ENCODE data around the gene CREG2.

CREG2 gene

DNA sequence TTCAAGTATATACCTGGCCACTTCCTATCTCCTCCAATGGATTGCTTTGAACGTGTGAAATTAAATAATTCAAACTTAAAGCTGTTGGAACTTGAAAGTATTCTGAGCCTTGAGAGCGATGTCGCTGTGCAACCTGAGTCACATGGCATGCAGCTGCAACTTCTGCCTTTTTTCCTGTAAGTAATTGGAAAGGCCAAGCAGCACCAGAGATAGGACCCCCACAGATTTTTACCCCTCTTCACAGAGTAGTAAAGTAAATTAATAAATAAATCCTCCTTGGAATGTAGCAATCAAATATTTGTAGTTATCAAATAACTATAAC lies 75.6 kb downstream of the CREG2 start:
- H3K9ac ChIP-seq (ENCODE audit: low read depth, low read length, poor library complexity) = no peak overlapping the region
- H3K4me3 ChIP-seq (ENCODE audit: low read length in 2 of 2) = no peak overlapping the region
- H3K9me3 ChIP-seq (replicated peaks in 1 of 2; ENCODE audit: control insufficient read depth in 2 of 2, insufficient read depth in 1 of 2, low read depth in 1 of 2, low read length in 2 of 2) = no peaks in the 10 kb centered on the region
- H4K8ac ChIP-seq (ENCODE audit: low read depth, low read length) = no peak overlapping the region
- no peaks in the 10 kb centered on the region for H3K36me3 ChIP-seq (replicated peaks in 1 of 2; ENCODE audit: control insufficient read depth in 2 of 2, insufficient read depth in 2 of 2, low read length in 2 of 2)
- H2AFZ ChIP-seq (ENCODE audit: low read length) = no peak overlapping the region
- no peak overlapping the region for H3K4ac ChIP-seq (ENCODE audit: low read length)
- H2BK120ac ChIP-seq (ENCODE audit: low read depth, low read length) = no peak overlapping the region
- no peak overlapping the region for H3K18ac ChIP-seq (ENCODE audit: low read length)
- DNase-seq (ENCODE audit: low spot score) = no peak
- H3K27me3 ChIP-seq (ENCODE audit: control insufficient read depth in 3 of 3, insufficient read depth in 3 of 3, low read depth in 1 of 3, low read length in 3 of 3) = peaks cover 0 to 13% (median 0%) of the 10 kb centered on the region in 3 experiments
- WGBS, 2 donors (ENCODE audit: extremely low coverage in 2 of 2, insufficient read length in 2 of 2, insufficient replicate concordance in 1 of 2) = no CpG with 5 or more reads among the region's 3 CpGs
- no peak overlapping the region for H2BK15ac ChIP-seq (ENCODE audit: low read length)
- H2AK5ac ChIP-seq (ENCODE audit: low read depth, low read length) = no peak overlapping the region
- H3K4me2 ChIP-seq (ENCODE audit: insufficient read depth, low read length, poor library complexity, severe bottlenecking) = no peak overlapping the region
- no peak overlapping the region for H4K91ac ChIP-seq (ENCODE audit: low read depth, low read length, poor library complexity)
- no peak overlapping the region for H3K14ac ChIP-seq (ENCODE audit: low read length)
- no peak overlapping the region for H3K27ac ChIP-seq (replicated peaks; ENCODE audit: low read length)
- H3K23ac ChIP-seq (ENCODE audit: low read depth, low read length, poor library complexity) = no peak overlapping the region
- H2BK5ac ChIP-seq (ENCODE audit: low read length) = no peak overlapping the region
- no peaks in the 10 kb centered on the region for H3K79me1 ChIP-seq (ENCODE audit: low read depth, low read length)
- peaks cover 3 to 9% of the 10 kb centered on the region in 2 donors for H3K4me1 ChIP-seq (ENCODE audit: control insufficient read depth in 2 of 2, insufficient read depth in 1 of 2, low read depth in 1 of 2, low read length in 2 of 2)
- H2BK12ac ChIP-seq (ENCODE audit: low read length) = no peak overlapping the region

DNA sequence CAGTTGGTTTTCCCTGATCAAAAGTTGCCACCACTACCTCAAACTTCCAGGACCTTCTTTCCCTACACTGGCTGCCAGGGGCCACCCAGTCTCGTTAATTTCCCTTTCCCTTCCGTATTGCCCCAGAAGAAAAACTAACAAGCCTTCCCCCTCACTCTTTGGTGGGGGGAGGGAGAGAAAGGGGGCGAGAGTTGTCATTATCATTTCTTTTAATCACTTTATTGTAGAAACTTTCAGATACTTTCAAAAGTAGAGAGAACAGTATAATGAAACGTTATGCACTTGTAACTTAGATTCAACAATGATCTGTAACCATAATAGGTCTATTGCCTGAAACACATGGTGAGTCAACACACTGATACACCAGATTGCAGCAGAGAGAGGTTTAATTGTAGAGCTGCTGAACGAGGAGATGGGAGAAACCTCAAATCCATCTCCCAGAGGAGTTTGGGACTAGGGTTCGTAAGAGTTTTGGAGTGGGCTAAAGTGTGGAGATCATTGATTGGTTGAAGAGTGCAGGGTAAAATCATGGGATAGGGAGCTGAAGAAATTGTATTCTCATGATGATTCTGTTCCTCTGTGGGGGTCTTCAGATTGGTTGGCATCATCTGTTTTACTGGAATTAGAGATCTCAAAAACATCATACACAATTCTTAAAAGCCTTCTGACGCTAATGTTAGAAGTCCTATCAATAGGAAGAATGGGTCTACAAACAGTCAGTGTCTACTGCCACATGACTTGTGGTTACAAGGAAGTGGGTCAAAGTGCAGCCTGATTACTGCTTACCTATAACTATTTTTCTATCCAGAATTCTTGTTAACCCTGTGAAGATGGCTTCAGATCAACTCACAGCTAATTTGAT lies 76.2 kb downstream of the CREG2 start:
- H2BK15ac ChIP-seq (ENCODE audit: low read length) = no peak overlapping the region
- no CpG with 5 or more reads among the region's 7 CpGs for WGBS, 2 donors (ENCODE audit: extremely low coverage in 2 of 2, insufficient read length in 2 of 2, insufficient replicate concordance in 1 of 2)
- no peak overlapping the region for H4K8ac ChIP-seq (ENCODE audit: low read depth, low read length)
- H2AFZ ChIP-seq (ENCODE audit: low read length) = no peak overlapping the region
- no peak overlapping the region for H2AK5ac ChIP-seq (ENCODE audit: low read depth, low read length)
- no peak overlapping the region for H3K4me3 ChIP-seq (ENCODE audit: low read length in 2 of 2)
- peaks cover 3% of the 10 kb centered on the region for H3K79me1 ChIP-seq (ENCODE audit: low read depth, low read length)
- no peaks in the 10 kb centered on the region for H3K9me3 ChIP-seq (replicated peaks in 1 of 2; ENCODE audit: control insufficient read depth in 2 of 2, insufficient read depth in 1 of 2, low read depth in 1 of 2, low read length in 2 of 2)
- H3K4me1 ChIP-seq (ENCODE audit: control insufficient read depth in 2 of 2, insufficient read depth in 1 of 2, low read depth in 1 of 2, low read length in 2 of 2) = peaks cover 7 to 9% of the 10 kb centered on the region in 2 donors
- no peak overlapping the region for H3K4me2 ChIP-seq (ENCODE audit: insufficient read depth, low read length, poor library complexity, severe bottlenecking)
- H3K14ac ChIP-seq (ENCODE audit: low read length) = no peak overlapping the region
- H3K36me3 ChIP-seq (replicated peaks in 1 of 2; ENCODE audit: control insufficient read depth in 2 of 2, insufficient read depth in 2 of 2, low read length in 2 of 2) = peaks cover 0 to 4% of the 10 kb centered on the region in 2 donors
- no peak for DNase-seq (ENCODE audit: low spot score)
- H3K27ac ChIP-seq (replicated peaks; ENCODE audit: low read length) = no peak overlapping the region
- H4K91ac ChIP-seq (ENCODE audit: low read depth, low read length, poor library complexity) = no peak overlapping the region
- no peak overlapping the region for H2BK120ac ChIP-seq (ENCODE audit: low read depth, low read length)
- H3K27me3 ChIP-seq (ENCODE audit: control insufficient read depth in 3 of 3, insufficient read depth in 3 of 3, low read depth in 1 of 3, low read length in 3 of 3) = peaks cover 0 to 13% (median 0%) of the 10 kb centered on the region in 3 experiments
- no peak overlapping the region for H2BK5ac ChIP-seq (ENCODE audit: low read length)
- no peak overlapping the region for H3K9ac ChIP-seq (ENCODE audit: low read depth, low read length, poor library complexity)
- H3K23ac ChIP-seq (ENCODE audit: low read depth, low read length, poor library complexity) = no peak overlapping the region
- H3K4ac ChIP-seq (ENCODE audit: low read length) = no peak overlapping the region
- H3K18ac ChIP-seq (ENCODE audit: low read length) = no peak overlapping the region
- H2BK12ac ChIP-seq (ENCODE audit: low read length) = no peak overlapping the region

DNA sequence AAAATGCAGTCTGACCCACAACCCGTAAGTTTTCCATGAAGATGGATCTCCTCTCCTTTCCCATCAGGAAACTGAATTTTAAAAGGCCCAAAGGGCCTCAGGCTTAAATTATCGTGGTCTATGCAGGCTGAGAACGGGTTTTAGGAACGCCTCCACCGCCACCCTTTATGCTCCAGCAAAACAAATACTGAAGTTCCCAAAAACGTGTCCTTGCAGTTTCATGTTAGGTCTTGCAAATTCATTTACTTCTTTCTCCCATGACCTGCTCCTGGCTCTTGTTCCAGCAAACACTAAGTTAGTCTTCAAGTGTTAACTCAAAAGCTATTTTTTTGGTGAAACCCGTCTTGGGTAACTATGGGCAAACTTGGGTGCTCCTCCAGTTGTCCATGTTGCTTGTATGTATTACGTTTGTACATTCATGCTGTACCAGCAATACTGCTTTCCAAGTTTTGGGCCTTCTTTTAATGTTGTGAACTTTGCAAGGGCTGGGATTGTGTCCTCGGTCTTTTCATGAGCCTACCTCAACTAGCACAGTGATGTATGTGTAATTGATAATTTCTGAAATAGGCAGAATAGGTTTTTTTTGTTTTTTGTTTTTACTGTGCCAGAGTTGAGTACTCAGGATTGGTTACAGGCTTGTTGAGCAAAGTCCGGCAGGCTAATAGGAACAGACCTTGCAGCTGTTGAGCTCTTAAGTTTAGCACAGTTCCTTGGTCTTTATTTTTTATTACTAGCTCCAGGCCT lies 77.0 kb downstream of the CREG2 start:
- WGBS, 2 donors (ENCODE audit: extremely low coverage in 2 of 2, insufficient read length in 2 of 2, insufficient replicate concordance in 1 of 2) = no CpG with 5 or more reads among the region's 10 CpGs
- H4K91ac ChIP-seq (ENCODE audit: low read depth, low read length, poor library complexity) = no peak overlapping the region

More for the DNA sequence above, 77.0 kb downstream of the CREG2 start:
- H3K27me3 ChIP-seq (ENCODE audit: control insufficient read depth in 3 of 3, insufficient read depth in 3 of 3, low read depth in 1 of 3, low read length in 3 of 3) = peaks cover 0 to 13% (median 0%) of the 10 kb centered on the region in 3 experiments
- H3K23ac ChIP-seq (ENCODE audit: low read depth, low read length, poor library complexity) = no peak overlapping the region
- no peak overlapping the region for H4K8ac ChIP-seq (ENCODE audit: low read depth, low read length)
- no peak overlapping the region for H2BK120ac ChIP-seq (ENCODE audit: low read depth, low read length)
- H2BK15ac ChIP-seq (ENCODE audit: low read length) = no peak overlapping the region
- no peak overlapping the region for H3K4me2 ChIP-seq (ENCODE audit: insufficient read depth, low read length, poor library complexity, severe bottlenecking)
- no peak overlapping the region for H2AK5ac ChIP-seq (ENCODE audit: low read depth, low read length)
- no peak overlapping the region for H2BK12ac ChIP-seq (ENCODE audit: low read length)
- no peak overlapping the region for H3K18ac ChIP-seq (ENCODE audit: low read length)
- DNase-seq (ENCODE audit: low spot score) = no peak
- no peak overlapping the region for H2BK5ac ChIP-seq (ENCODE audit: low read length)
- no peak overlapping the region for H3K9ac ChIP-seq (ENCODE audit: low read depth, low read length, poor library complexity)
- H3K14ac ChIP-seq (ENCODE audit: low read length) = no peak overlapping the region
- no peak overlapping the region for H3K27ac ChIP-seq (replicated peaks; ENCODE audit: low read length)
- H2AFZ ChIP-seq (ENCODE audit: low read length) = no peak overlapping the region
- peaks cover 8 to 9% of the 10 kb centered on the region in 2 donors for H3K4me1 ChIP-seq (ENCODE audit: control insufficient read depth in 2 of 2, insufficient read depth in 1 of 2, low read depth in 1 of 2, low read length in 2 of 2)
- H3K4ac ChIP-seq (ENCODE audit: low read length) = no peak overlapping the region
- peaks cover 3% of the 10 kb centered on the region for H3K79me1 ChIP-seq (ENCODE audit: low read depth, low read length)
- peaks cover 0 to 11% of the 10 kb centered on the region in 2 donors for H3K36me3 ChIP-seq (replicated peaks in 1 of 2; ENCODE audit: control insufficient read depth in 2 of 2, insufficient read depth in 2 of 2, low read length in 2 of 2)
- H3K9me3 ChIP-seq (replicated peaks in 1 of 2; ENCODE audit: control insufficient read depth in 2 of 2, insufficient read depth in 1 of 2, low read depth in 1 of 2, low read length in 2 of 2) = no peaks in the 10 kb centered on the region
- H3K4me3 ChIP-seq (ENCODE audit: low read length in 2 of 2) = no peak overlapping the region
